Astrocyte of the spinal cord (primary cell): ENCODE results near the gene ITGA8.

Source experiments
- DNase-seq: peaks from one replicate; pipeline ENCODE4 v3.0.0; 2011; ENCODE audit warnings: low read depth, low spot score
- H3K4me3 ChIP-seq: 2 replicates; pipeline ENCODE4 v1.5.1; 2011; ENCODE audit warnings: low read depth, mild to moderate bottlenecking, low read length, moderate library complexity
- CTCF ChIP-seq: IDR thresholded peaks from 2 replicates; pipeline ENCODE4 v1.5.1; 2012; ENCODE audit warnings: low read depth, mild to moderate bottlenecking, low read length, inconsistent platforms
- in situ Hi-C: cut with HindIII; loops from 2 replicates; pipeline ENCODE4 v1.10.0; 2017; ENCODE audit warnings: low sequenced_read_pairs

Gene ITGA8

GRCh38 chr10:15743443-15743842 lies 23.7 kb upstream of the ITGA8 start:
- in situ Hi-C loops, result no loop called here
- TF ChIP-seq CTCF, result no peak
- no peak for DNase-seq
- no peak overlapping the region for H3K4me3 ChIP-seq

GRCh38 chr10:15742836-15743235 lies 23.1 kb upstream of the ITGA8 start:
- DNase-seq, result peak; percentile 53
- TF ChIP-seq CTCF, result no peak
- in situ Hi-C loops, result no loop called here

GRCh38 chr10:15742102-15742501 lies 22.4 kb upstream of the ITGA8 start:
- in situ Hi-C loops, result no loop called here
- DNase-seq, result no peak
- no peak for TF ChIP-seq CTCF
- no peak overlapping the region for H3K4me3 ChIP-seq

More at GRCh38 chr10:15742836-15743235, 23.1 kb upstream of the ITGA8 start:
- H3K4me3 ChIP-seq, result no peak overlapping the region

GRCh38 chr10:15741581-15741980 lies 21.9 kb upstream of the ITGA8 start:
- no peak for DNase-seq
- no peak for TF ChIP-seq CTCF
- no peak overlapping the region for H3K4me3 ChIP-seq
- in situ Hi-C loops, result no loop called here

- no peak for TF ChIP-seq CTCF
- in situ Hi-C loops, result no loop called here
Measured at GRCh38 chr10:15740261-15740660, 20.5 kb upstream of the ITGA8 start.

GRCh38 chr10:15739254-15739970 lies 19.7 kb upstream of the ITGA8 start:
- no peak overlapping the region for H3K4me3 ChIP-seq
- DNase-seq, result no peak
- in situ Hi-C loops, result no loop called here
- no peak for TF ChIP-seq CTCF

More at GRCh38 chr10:15740261-15740660, 20.5 kb upstream of the ITGA8 start:
- DNase-seq, result no peak
- no peak overlapping the region for H3K4me3 ChIP-seq
